GM23338 (cell line): ENCODE results near the gene ANO1. TPM values are rescaled to one million over a fixed set of nuclear protein-coding genes. Genes with fewer than 3 reads are reported as not detected.

Experiments used
- ATAC-seq: fragments of 200-7000 bp; cut with Tn5 transposase; 3 replicates; pipeline ENCODE4 v1.9.1; 2020
- DNase-seq: peaks from one replicate; pipeline ENCODE4 v3.0.0-alpha.2; 2015; ENCODE audit warnings: low spot score
- H2AFZ ChIP-seq: fragments of 200-600 bp; sonication (generic); 2 replicates; pipeline ENCODE4 v1.8.0; 2016; ENCODE audit warnings: antibody characterized with exemption, mild to moderate bottlenecking, moderate library complexity
- H3F3A ChIP-seq: fragments of 200-600 bp; sonication (generic); replicated peaks from 2 replicates; pipeline ENCODE4 v1.8.0; 2017; ENCODE audit warnings: antibody characterized with exemption, mixed run types, low read depth
- H3K27ac ChIP-seq: fragments of 200-600 bp; sonication (generic); 2 replicates; pipeline ENCODE4 v1.6.1; 2016; ENCODE audit warnings: low read depth
- H3K27me3 ChIP-seq: fragments of 200-600 bp; sonication (generic); 2 replicates; pipeline ENCODE4 v1.8.0; 2016; ENCODE audit warnings: mild to moderate bottlenecking, mixed run types, moderate library complexity; ENCODE audit not compliant: insufficient read depth
- H3K36me3 ChIP-seq: fragments of 200-600 bp; sonication (generic); 2 replicates; pipeline ENCODE4 v1.8.0; 2016; ENCODE audit warnings: mild to moderate bottlenecking; ENCODE audit not compliant: insufficient read depth
- H3K4me1 ChIP-seq: fragments of 200-600 bp; sonication (generic); 2 replicates; pipeline ENCODE4 v1.8.0; 2016; ENCODE audit warnings: mild to moderate bottlenecking, moderate library complexity; ENCODE audit not compliant: insufficient read depth
- H3K4me2 ChIP-seq: fragments of 200-600 bp; sonication (generic); 2 replicates; pipeline ENCODE4 v1.7.1; 2017; ENCODE audit warnings: mixed run types
- H3K4me3 ChIP-seq: fragments of 200-600 bp; sonication (generic); 2 replicates; pipeline ENCODE4 v1.6.1; 2016; ENCODE audit warnings: mixed run types
- H3K79me2 ChIP-seq: fragments of 200-600 bp; sonication (generic); replicated peaks from 2 replicates; pipeline ENCODE4 v1.8.0; 2017; ENCODE audit warnings: mild to moderate bottlenecking; ENCODE audit not compliant: insufficient read depth
- H3K9me2 ChIP-seq: fragments of 200-600 bp; sonication (generic); 2 replicates; pipeline ENCODE4 v1.8.0; 2017; ENCODE audit not compliant: insufficient read depth
- H4K20me1 ChIP-seq: fragments of 200-600 bp; sonication (generic); replicated peaks from 2 replicates; pipeline ENCODE4 v1.8.0; 2017; ENCODE audit warnings: mild to moderate bottlenecking; ENCODE audit not compliant: insufficient read depth
- H3K27ac Mint-ChIP-seq: 2 replicates; pipeline ENCODE4 v1.8.0; 2020; ENCODE audit warnings: inconsistent platforms, mild to moderate bottlenecking, moderate library complexity, mixed read lengths
- H3K27me3 Mint-ChIP-seq: 3 replicates; pipeline ENCODE4 v1.8.0; 2022; ENCODE audit warnings: low read depth, mild to moderate bottlenecking, moderate library complexity, mixed read lengths, inconsistent platforms; ENCODE audit not compliant: insufficient read depth, poor library complexity
- H3K36me3 Mint-ChIP-seq: 3 replicates; pipeline ENCODE4 v1.8.0; 2021; ENCODE audit warnings: low read depth, mild to moderate bottlenecking, inconsistent platforms, moderate library complexity, mixed read lengths
- H3K4me1 Mint-ChIP-seq: 3 replicates; pipeline ENCODE4 v1.8.0; 2020; ENCODE audit warnings: mild to moderate bottlenecking, inconsistent platforms, mixed read lengths
- H3K4me3 Mint-ChIP-seq: 3 replicates; pipeline ENCODE4 v1.8.0; 2021; ENCODE audit warnings: moderate library complexity, mild to moderate bottlenecking, inconsistent platforms, mixed read lengths
- H3K9me3 Mint-ChIP-seq: 3 replicates; pipeline ENCODE4 v1.8.0; 2020; ENCODE audit warnings: moderate library complexity, mild to moderate bottlenecking, inconsistent platforms, mixed read lengths
- CREB1 ChIP-seq: fragments of 250-450 bp; sonication (Bioruptor Pico); IDR thresholded peaks from 2 replicates; pipeline ENCODE4 v1.5.0; 2020; ENCODE audit warnings: low read depth, mild to moderate bottlenecking, moderate library complexity
- EZH2 ChIP-seq: fragments of 200-600 bp; sonication (generic); IDR thresholded peaks from one replicate; pipeline ENCODE4 v1.8.0; 2017; ENCODE audit warnings: antibody characterized with exemption, mild to moderate bottlenecking, low read depth; ENCODE audit not compliant: unreplicated experiment
- STAT1 ChIP-seq: IDR thresholded peaks from one replicate; pipeline ENCODE4 v1.6.1; 2016; ENCODE audit warnings: antibody characterized with exemption; ENCODE audit not compliant: unreplicated experiment
- ZNF331 ChIP-seq: fragments of 250-450 bp; sonication (Bioruptor Pico); IDR thresholded peaks from 2 replicates; pipeline ENCODE4 v1.5.0; 2020; ENCODE audit warnings: low read depth, mild to moderate bottlenecking, moderate library complexity
- polyA plus RNA-seq: library from polyadenylated mRNA; unstranded; fragments of >200 nt; fragmentation: Nextera tagmentation; extraction: Ambion mirVana; gene quantifications from 2 replicates; pipeline ENCODE4 v1.2.1, GENCODE V29; 2016
- total RNA-seq: library from RNA; depleted of rRNA; stranded (reverse); fragments of >200 nt; shearing (Covaris generic); gene quantifications from 2 replicates; pipeline ENCODE4 v1.2.3, GENCODE V29; 2014
- TF ChIP-seq, protein P1 (sequence below): fragments of 250-450 bp; sonication (Bioruptor Pico); IDR thresholded peaks from 2 replicates; pipeline ENCODE4 v1.5.0; 2020; ENCODE audit warnings: mild to moderate bottlenecking, moderate library complexity
- TF ChIP-seq, protein P2 (sequence below): IDR thresholded peaks from 2 replicates; pipeline ENCODE4 v1.6.1; 2016; ENCODE audit warnings: antibody characterized with exemption

The ANO1 gene
- total and polyA plus RNA-seq, 2 experiments from 2014 or later: 1.4 to 3.4 TPM

GRCh38 chr11:70186420-70186819 is 108.3 kb downstream of the ANO1 start (continued):
- TF ChIP-seq, protein P1, sequence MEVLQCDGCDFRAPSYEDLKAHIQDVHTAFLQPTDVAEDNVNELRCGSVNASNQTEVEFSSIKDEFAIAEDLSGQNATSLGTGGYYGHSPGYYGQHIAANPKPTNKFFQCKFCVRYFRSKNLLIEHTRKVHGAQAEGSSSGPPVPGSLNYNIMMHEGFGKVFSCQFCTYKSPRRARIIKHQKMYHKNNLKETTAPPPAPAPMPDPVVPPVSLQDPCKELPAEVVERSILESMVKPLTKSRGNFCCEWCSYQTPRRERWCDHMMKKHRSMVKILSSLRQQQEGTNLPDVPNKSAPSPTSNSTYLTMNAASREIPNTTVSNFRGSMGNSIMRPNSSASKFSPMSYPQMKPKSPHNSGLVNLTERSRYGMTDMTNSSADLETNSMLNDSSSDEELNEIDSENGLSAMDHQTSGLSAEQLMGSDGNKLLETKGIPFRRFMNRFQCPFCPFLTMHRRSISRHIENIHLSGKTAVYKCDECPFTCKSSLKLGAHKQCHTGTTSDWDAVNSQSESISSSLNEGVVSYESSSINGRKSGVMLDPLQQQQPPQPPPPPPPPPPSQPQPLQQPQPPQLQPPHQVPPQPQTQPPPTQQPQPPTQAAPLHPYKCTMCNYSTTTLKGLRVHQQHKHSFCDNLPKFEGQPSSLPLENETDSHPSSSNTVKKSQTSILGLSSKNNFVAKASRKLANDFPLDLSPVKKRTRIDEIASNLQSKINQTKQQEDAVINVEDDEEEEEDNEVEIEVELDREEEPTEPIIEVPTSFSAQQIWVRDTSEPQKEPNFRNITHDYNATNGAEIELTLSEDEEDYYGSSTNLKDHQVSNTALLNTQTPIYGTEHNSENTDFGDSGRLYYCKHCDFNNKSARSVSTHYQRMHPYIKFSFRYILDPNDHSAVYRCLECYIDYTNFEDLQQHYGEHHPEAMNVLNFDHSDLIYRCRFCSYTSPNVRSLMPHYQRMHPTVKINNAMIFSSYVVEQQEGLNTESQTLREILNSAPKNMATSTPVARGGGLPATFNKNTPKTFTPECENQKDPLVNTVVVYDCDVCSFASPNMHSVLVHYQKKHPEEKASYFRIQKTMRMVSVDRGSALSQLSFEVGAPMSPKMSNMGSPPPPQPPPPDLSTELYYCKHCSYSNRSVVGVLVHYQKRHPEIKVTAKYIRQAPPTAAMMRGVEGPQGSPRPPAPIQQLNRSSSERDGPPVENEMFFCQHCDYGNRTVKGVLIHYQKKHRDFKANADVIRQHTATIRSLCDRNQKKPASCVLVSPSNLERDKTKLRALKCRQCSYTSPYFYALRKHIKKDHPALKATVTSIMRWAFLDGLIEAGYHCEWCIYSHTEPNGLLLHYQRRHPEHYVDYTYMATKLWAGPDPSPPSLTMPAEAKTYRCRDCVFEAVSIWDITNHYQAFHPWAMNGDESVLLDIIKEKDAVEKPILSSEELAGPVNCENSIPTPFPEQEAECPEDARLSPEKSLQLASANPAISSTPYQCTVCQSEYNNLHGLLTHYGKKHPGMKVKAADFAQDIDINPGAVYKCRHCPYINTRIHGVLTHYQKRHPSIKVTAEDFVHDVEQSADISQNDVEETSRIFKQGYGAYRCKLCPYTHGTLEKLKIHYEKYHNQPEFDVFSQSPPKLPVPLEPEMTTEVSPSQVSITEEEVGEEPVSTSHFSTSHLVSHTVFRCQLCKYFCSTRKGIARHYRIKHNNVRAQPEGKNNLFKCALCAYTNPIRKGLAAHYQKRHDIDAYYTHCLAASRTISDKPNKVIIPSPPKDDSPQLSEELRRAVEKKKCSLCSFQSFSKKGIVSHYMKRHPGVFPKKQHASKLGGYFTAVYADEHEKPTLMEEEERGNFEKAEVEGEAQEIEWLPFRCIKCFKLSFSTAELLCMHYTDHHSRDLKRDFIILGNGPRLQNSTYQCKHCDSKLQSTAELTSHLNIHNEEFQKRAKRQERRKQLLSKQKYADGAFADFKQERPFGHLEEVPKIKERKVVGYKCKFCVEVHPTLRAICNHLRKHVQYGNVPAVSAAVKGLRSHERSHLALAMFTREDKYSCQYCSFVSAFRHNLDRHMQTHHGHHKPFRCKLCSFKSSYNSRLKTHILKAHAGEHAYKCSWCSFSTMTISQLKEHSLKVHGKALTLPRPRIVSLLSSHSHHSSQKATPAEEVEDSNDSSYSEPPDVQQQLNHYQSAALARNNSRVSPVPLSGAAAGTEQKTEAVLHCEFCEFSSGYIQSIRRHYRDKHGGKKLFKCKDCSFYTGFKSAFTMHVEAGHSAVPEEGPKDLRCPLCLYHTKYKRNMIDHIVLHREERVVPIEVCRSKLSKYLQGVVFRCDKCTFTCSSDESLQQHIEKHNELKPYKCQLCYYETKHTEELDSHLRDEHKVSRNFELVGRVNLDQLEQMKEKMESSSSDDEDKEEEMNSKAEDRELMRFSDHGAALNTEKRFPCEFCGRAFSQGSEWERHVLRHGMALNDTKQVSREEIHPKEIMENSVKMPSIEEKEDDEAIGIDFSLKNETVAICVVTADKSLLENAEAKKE: no peak

DNA sequence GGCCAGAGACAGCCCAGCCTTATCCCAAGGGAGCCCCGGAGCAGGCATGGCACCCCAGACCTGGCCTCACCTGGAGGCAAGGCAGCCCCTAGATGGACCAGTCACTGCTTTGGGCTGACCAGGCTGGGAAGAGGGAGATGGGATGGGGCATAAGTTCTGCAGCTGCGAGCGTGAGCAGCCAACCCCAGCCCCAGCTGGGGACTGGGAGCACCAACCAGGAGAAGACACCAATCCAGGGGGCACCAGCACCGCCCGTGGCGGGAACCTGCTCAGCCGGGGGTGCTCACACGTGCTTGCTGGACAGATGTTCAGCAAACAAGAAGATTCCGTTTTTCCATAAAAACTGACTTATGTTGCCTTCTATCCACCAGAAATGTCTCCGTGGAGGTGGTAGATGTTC is 108.8 kb downstream of the ANO1 start:
- H3K36me3 ChIP-seq: no peaks in the 10 kb centered on the region
- Mint-ChIP-seq H3K9me3 (no peaks in the 10 kb centered on the region; the same call in 2 of the 3 replicates), H3K4me3 (no peak overlapping the region), H3K36me3 (no peaks in the 10 kb centered on the region; the same call in 2 of the 3 replicates), H3K27ac (no peak overlapping the region), H3K27me3 (peaks cover 10% of the 10 kb centered on the region), H3K4me1 (peaks cover 3% of the 10 kb centered on the region; the same call in 1 of the 3 replicates)
- H2AFZ ChIP-seq: no peak overlapping the region
- H3K4me3 ChIP-seq: no peak overlapping the region
- no peak overlapping the region for H3K4me2 ChIP-seq
- no peaks in the 10 kb centered on the region for H3K27me3 ChIP-seq
- H3K4me1 ChIP-seq: no peaks in the 10 kb centered on the region
- no peaks in the 10 kb centered on the region for H3K9me2 ChIP-seq
- no peak for DNase-seq
- H3K27ac ChIP-seq: no peak overlapping the region
- no peak for ATAC-seq
- no peaks in the 10 kb centered on the region for H3K79me2 ChIP-seq
- H4K20me1 ChIP-seq: no peaks in the 10 kb centered on the region
- H3F3A ChIP-seq: 0 out of 2 replicates have a peak, but pooled peaks cover 3% of the 10 kb centered on the region
- TF ChIP-seq, protein P2, sequence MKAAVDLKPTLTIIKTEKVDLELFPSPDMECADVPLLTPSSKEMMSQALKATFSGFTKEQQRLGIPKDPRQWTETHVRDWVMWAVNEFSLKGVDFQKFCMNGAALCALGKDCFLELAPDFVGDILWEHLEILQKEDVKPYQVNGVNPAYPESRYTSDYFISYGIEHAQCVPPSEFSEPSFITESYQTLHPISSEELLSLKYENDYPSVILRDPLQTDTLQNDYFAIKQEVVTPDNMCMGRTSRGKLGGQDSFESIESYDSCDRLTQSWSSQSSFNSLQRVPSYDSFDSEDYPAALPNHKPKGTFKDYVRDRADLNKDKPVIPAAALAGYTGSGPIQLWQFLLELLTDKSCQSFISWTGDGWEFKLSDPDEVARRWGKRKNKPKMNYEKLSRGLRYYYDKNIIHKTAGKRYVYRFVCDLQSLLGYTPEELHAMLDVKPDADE: no peak
- TF ChIP-seq ZNF331 (CRISPR knock-in tag): no peak
- TF ChIP-seq, protein P1: no peak
- TF ChIP-seq CREB1 (CRISPR knock-in tag): no peak
- TF ChIP-seq STAT1: no peak
- no peak for TF ChIP-seq EZH2
